ENCODE measurements around the gene SMIM21.

Gene SMIM21

DNA sequence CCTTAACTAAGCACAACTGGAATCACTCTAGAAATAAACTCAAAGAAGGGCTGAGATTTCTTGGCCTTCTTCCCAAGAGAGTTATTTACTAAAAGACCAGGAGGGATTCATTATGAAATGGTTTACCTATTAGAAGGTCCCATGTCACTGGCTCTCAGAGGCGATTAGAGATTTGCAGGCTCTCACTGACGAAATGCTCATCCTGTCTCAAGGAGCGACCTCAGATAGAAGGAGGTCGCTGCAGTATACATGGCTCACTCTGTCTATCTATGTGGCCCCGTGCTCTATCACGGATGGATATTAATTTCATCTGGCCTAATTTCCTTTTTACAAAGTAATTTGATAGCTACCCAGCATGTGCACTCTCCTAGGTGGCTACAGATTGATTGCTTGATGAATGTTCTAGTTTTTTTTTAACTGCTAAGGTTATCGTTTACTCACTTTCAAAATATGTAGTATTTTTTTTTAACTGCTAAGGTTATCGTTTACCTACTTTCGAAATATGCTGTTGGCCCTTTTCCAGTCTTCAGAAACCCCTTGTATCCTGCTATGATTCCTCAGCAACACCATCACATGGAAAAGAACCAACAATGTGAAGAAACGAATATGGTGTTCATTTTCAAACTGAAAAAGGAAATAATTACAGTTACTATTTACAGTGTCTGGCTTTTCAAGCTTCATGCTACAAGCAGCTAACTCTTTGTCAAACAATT, 9.1 kb downstream of the SMIM21 start:
- Histone ChIP-seq H3K4me2 (ENCODE audit: low read length) (no peak overlapping the region), H3K9ac (no peak overlapping the region), H3K27me3 (ENCODE audit: control insufficient read depth, insufficient read depth, low read length) (peaks cover 4% of the 10 kb centered on the region), H3K27ac (no peak overlapping the region), H3K36me3 (ENCODE audit: control insufficient read depth, insufficient read depth, low read length) (no peaks in the 10 kb centered on the region), H3K9me3 (ENCODE audit: control insufficient read depth, low read length) (no peaks in the 10 kb centered on the region), H3K79me2 (no peaks in the 10 kb centered on the region), H2AFZ (no peak overlapping the region), H3K4me3 (ENCODE audit: low read depth, low read length) (no peak overlapping the region), H3K4me1 (no peaks in the 10 kb centered on the region)
- TF ChIP-seq CTCF (IDR thresholded peaks at IDR 0.05): no peak

DNA sequence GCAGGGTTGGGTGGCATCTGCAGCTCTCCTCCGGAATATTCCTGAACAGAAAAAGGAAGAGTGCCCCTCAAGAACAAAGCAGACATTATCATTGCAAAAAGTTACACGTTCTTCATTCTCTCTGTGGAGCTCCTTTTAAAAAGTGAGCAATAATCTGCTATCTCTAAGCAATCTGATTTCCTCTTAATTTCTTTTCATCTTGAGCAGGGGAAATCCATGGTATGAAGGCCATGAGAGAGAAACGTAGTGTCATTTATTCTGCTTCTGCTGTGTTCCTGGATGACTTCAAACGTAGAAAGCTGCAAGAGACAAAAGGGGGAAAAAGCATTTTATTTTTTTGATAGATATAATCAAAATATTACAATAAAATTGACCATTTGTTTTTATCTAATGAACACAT, 16.9 kb downstream of the SMIM21 start:
- Histone ChIP-seq H3K27me3 (ENCODE audit: control insufficient read depth, insufficient read depth, low read length) (no peaks in the 10 kb centered on the region), H3K9ac (no peak overlapping the region)
- TF ChIP-seq CTCF (IDR thresholded peaks at IDR 0.05): no peak

GRCh38 chr18:75409806-75410205, 17.7 kb downstream of the SMIM21 start:
- Histone ChIP-seq H3K4me1 (no peaks in the 10 kb centered on the region), H3K9ac (no peak overlapping the region), H3K27me3 (ENCODE audit: control insufficient read depth, insufficient read depth, low read length) (no peaks in the 10 kb centered on the region), H3K27ac (no peak overlapping the region), H3K36me3 (ENCODE audit: control insufficient read depth, insufficient read depth, low read length) (no peaks in the 10 kb centered on the region), H3K79me2 (no peaks in the 10 kb centered on the region), H2AFZ (no peak overlapping the region), H3K9me3 (ENCODE audit: control insufficient read depth, low read length) (no peaks in the 10 kb centered on the region), H3K4me3 (ENCODE audit: low read depth, low read length) (no peak overlapping the region), H3K4me2 (ENCODE audit: low read length) (no peak overlapping the region)
- TF ChIP-seq CTCF (IDR thresholded peaks at IDR 0.05): no peak

More for the DNA sequence above, 16.9 kb downstream of the SMIM21 start:
- Histone ChIP-seq H3K79me2 (no peaks in the 10 kb centered on the region), H3K36me3 (ENCODE audit: control insufficient read depth, insufficient read depth, low read length) (no peaks in the 10 kb centered on the region), H3K9me3 (ENCODE audit: control insufficient read depth, low read length) (no peaks in the 10 kb centered on the region), H3K4me2 (ENCODE audit: low read length) (no peak overlapping the region), H3K4me3 (ENCODE audit: low read depth, low read length) (no peak overlapping the region), H3K27ac (no peak overlapping the region), H3K4me1 (no peaks in the 10 kb centered on the region), H2AFZ (no peak overlapping the region)

DNA sequence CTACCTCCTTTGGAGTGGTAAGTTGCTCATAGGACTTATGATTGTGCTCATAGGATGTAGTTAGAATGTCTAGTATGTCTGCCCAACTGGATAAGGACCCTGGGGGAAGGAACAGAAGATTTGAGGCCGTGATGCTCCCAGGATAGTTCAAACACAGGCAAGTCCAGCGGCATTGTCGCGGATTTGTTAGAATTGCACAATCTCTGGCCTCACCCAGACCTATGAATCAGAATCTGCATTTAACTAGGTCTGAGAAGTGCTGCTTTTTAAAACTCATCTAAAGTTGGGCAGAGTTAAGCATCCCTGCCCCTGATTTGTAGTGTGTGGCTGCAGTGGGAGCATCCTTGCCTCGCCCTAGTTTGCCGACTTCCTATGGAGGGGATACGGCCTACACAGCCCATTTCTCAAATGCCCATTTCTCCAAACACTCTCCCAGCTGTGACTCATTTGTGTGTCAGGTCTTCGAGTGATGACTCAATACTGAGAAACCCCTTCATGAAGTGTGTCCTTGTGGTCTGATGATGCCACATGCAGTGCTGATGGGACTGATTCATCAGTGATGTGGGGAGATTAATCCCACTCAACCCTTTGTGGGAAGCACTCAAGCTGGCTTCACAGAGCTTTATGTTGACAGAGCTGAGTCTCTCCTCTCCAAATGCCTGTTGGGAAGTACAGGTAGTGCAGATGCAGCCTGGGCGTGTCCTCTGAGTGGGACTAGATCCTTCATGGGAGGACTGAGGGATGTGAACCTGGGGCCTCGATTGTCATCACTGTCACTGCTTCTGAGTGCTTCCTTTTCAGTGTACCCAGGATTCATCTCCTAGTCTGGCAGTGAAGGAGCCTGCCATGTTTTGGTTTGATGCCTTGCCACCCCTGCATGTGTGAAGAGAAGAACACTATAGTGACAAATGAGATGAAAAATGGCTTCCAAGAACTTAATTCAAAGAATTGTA, 18.7 kb downstream of the SMIM21 start:
- H3K9ac ChIP-seq: no peak overlapping the region
- no peaks in the 10 kb centered on the region for H3K36me3 ChIP-seq (ENCODE audit: control insufficient read depth, insufficient read depth, low read length)
- no peaks in the 10 kb centered on the region for H3K27me3 ChIP-seq (ENCODE audit: control insufficient read depth, insufficient read depth, low read length)
- H3K27ac ChIP-seq: no peak overlapping the region
- H3K79me2 ChIP-seq: no peaks in the 10 kb centered on the region
- H3K4me3 ChIP-seq (ENCODE audit: low read depth, low read length): no peak overlapping the region
- TF ChIP-seq CTCF (IDR thresholded peaks at IDR 0.05): no peak
- no peak overlapping the region for H2AFZ ChIP-seq
- no peak overlapping the region for H3K4me2 ChIP-seq (ENCODE audit: low read length)
- H3K9me3 ChIP-seq (ENCODE audit: control insufficient read depth, low read length): no peaks in the 10 kb centered on the region
- H3K4me1 ChIP-seq: no peaks in the 10 kb centered on the region
